Measurements from ENCODE around the gene PLEKHM2.

PLEKHM2 gene

DNA sequence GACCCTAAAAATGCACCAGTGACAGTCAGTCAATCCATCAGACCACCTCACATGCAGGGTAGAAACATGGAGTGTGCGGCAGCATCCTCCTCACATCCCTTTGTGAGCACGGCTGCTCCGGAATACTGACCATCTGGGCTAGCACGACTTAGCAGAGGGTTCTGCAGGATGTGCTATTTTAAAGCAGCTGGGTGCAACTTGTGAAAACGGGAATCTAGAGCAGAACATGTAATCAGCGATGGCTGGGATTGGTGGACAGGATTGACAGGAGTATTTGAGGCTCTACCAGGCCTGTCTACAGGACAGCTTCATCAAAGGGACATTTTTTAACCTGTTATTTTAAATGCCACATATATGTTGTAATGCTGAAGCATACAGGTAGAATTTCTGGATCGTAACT, 16.8 kb upstream of the PLEKHM2 start:
- TF ChIP-seq GATA2 (IDR thresholded peaks at IDR 0.05; ENCODE audit: low read depth, low read length) (no peak), GATA3 (IDR thresholded peaks at IDR 0.05; ENCODE audit: low read depth, low read length) (no peak)

DNA sequence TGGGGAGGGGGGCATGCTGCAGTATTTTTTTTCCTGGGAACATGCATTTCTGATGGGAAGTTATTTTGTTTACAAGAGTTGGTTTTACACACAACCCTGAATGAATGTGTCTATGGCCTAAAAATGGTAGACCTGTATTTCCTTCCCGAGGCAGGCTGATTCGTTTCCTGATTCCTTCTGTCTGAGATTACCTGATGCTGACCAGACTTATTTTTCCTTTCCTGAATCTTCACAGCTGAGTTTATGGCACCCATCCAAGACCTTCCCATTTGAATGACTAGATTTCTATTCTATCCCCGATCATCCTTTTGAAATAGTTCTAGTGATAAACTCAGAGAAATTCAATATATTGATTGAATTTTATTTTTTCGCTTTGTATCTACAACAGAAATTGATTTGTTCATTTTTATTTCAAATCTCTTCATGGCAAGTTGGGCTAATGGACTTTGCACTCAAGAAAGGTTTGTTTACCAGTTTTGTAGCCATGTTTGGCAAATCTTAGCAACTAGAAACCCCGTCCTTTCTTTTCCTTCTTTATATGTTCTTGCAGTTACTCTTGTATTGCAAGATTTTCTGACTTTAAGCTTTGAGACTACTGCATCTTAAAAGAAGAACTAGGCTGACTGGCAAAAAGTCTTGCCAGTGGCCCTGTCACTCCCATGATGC, 15.9 kb upstream of the PLEKHM2 start:
- TF ChIP-seq GATA2 (IDR thresholded peaks at IDR 0.05; ENCODE audit: low read depth, low read length) (no peak), GATA3 (IDR thresholded peaks at IDR 0.05; ENCODE audit: low read depth, low read length) (no peak)

DNA sequence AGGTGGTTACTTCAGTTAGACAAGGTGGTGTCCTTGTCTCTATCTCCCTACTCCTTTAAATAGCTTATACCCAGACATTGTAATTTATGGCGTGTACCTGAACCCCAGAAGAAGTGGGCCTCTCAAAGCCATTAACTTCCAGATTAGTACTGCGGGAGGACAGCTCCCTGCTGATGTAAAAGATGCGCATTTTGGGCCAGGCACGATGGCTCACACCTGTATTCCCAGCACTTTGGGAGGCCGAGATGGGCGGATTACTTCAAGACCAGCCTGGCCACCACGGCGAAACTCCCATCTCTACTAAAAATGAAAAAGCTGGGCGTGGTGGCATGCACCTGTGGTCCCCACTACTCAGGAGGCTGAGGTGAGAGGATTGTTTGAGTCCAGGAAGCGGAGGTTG, 15.0 kb upstream of the PLEKHM2 start:
- TF ChIP-seq GATA2 (IDR thresholded peaks at IDR 0.05; ENCODE audit: low read depth, low read length): no peak
- no peak for TF ChIP-seq GATA3 (IDR thresholded peaks at IDR 0.05; ENCODE audit: low read depth, low read length)

DNA sequence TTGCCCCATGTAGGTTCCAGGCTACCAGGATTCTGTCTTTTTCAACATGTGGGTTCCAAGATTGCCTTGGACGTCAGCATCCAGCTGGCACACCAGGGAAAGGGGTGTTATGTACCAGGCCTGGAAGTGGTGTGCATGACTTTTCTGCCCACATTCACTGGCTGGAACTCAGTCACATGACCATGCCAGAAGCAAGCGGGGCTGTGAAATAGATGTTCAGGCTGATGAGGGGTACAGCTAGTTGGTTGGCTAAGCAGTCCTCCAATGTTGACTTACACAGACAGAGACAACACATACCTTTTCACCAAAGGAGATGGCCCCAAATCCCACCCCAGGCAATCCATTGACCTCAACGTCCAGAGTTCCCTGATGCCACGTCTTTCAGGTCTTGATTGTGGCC, 14.3 kb upstream of the PLEKHM2 start:
- no peak for TF ChIP-seq GATA2 (IDR thresholded peaks at IDR 0.05; ENCODE audit: low read depth, low read length)
- no peak for TF ChIP-seq GATA3 (IDR thresholded peaks at IDR 0.05; ENCODE audit: low read depth, low read length)

DNA sequence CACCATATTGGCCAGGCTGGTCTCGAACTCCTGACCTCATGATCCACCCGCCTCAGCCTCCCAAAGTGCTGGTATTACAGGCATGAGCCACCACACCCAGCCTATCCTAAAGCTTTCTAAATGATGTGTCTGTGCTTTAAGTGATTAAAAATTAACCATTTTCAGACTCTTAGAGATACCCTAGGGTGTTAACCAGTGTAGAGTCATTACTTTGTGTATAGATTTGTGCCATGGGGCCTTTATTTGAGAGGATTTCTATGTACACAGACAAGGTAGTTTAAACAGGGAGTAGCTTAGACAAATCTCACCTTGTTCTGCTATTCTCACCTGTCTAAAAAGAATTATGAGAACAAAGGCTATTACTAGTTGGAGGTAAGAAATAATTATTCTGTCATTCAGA, 12.7 kb upstream of the PLEKHM2 start:
- TF ChIP-seq GATA2 (IDR thresholded peaks at IDR 0.05; ENCODE audit: low read depth, low read length) (no peak), GATA3 (IDR thresholded peaks at IDR 0.05; ENCODE audit: low read depth, low read length) (no peak)

DNA sequence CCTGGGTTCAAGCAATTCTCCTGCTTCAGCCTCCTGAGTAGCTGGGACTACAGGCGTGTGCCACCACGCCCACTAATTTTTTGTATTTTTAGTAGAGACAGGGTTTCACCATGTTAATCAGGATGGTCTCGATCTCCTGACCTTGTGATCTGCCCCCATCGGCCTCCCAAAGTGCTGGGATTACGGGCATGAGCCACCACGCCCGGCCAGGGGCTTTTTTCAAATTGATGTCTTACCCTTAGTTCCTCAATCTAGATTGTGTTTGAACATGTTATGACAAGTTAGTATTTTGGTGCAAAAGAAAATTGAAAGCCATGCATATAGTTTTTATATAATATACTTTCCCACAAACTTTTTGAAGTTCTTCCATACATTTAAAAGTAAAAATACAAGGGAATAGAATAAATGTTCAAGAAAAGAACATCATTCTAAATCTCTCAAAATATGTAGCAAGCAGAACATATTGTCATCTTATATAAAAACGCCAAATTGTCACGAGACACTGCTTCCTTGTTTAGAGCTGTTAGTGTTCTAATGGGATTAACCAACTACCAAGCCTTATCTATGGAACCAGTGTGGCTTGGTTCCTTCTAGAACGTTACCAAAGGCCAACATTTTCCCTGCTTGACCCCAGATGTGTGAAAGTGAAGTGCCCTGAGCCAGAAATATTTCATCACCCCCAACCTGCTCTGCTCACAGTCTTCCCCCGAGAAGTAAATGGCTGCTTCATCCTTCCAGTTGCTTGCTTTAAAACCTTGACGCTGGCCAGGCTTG, 9.5 kb upstream of the PLEKHM2 start:
- no peak for TF ChIP-seq GATA3 (IDR thresholded peaks at IDR 0.05; ENCODE audit: low read depth, low read length)
- TF ChIP-seq GATA2 (IDR thresholded peaks at IDR 0.05; ENCODE audit: low read depth, low read length): no peak

DNA sequence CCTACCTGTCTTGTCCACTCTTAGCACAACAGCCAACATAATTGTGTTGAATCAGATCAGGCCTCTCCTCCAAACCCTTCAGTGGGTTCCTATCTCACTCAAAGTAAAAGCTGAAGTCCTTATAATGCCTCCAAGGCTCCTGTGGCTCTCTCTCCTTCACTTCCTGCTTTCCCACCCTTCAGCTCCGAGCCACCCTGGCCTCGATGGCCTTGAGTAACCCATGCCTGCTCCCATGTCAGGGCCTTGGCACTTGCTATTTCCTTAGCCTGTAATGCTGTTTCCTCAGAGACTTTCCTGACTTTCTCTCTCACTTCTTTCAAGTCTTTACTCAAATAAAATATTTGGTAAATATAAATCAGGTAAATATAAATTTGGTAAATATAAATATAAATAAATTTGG, 8.1 kb upstream of the PLEKHM2 start:
- no peak for TF ChIP-seq GATA3 (IDR thresholded peaks at IDR 0.05; ENCODE audit: low read depth, low read length)
- no peak for TF ChIP-seq GATA2 (IDR thresholded peaks at IDR 0.05; ENCODE audit: low read depth, low read length)

DNA sequence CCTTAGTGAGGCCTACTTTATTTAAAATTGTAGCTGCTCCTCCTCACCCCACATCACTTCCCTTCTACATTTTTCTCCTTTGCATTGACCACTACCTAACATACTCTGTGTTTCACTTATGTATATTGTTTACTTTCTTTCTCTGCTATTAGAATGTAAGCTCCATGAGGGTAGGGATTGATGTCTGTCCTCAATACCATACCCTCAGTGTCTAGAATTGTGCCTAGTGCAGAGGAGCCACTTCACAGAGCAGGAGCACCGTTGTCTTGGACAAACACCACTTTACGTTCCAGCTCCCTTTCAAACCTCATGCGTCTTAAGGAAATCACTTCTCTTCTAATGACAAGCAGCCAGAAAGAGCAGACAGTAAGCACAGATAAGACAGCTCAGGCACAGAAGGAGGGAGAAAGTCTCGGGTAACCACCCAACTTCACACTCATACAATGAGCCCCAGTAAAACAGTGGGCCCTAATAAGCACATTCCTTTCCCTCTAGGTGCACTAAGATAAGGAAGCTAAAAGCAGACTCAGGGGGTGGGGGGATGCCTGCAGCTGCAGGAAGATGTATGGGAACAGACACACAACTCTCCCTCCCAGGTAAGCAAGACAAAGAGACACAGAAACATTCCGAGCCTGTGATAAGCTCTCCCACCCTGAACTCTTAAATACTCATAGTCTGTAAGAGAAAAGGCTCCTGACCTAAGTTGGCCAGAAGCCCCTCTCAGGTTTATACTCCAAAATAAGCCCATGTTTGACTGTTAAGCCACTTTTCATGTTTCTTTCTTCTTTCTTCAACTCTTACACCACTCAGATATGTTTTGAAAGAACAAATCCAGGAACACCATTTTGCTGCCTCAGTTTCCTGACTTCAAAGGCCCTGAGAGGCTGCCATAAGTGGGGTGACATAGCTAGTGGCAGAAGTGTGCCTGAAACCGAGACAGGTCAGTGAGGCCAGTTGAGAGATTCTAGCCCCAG, 7.1 kb upstream of the PLEKHM2 start:
- TF ChIP-seq GATA2 (IDR thresholded peaks at IDR 0.05; ENCODE audit: low read depth, low read length) (no peak), GATA3 (IDR thresholded peaks at IDR 0.05; ENCODE audit: low read depth, low read length) (no peak)

DNA sequence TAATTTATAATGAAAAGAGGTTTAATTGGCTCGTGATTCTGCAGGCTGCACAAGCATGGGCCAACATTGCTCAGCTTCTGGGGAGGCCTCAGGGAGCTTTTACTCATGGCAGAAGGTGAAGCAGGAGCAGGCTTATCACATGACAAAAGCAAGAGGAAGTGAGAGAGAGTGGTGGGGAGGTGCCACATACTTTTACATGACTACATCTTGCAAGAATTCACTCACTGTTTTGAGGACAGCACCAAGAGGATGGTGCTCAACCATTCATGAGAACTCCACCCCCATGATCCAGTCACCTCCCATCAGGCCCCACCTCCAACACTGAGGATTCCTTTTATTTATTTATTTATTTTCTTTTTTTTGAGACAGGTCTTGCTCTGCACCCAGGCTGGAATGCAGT, 5.5 kb upstream of the PLEKHM2 start:
- TF ChIP-seq GATA2 (IDR thresholded peaks at IDR 0.05; ENCODE audit: low read depth, low read length) (no peak), GATA3 (IDR thresholded peaks at IDR 0.05; ENCODE audit: low read depth, low read length) (no peak)

DNA sequence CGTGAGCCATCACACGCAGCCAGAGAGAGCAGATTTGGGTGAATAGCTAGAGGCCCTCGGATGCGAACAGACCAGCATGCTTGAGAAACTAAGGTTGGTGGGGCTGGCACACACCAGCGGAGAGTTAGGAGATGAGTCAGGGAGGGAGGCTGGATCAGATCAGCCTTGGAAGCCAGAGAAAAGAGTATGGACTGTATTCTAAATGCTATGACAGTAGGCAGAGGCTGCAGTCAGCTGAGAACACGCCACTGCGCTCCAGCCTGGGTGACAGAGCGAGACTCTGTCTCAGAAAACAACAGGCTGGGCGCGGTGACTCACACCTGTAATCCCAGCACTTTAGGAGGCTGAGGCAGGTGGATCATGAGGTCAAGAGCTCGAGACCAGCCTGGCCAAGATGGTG, 4.0 kb upstream of the PLEKHM2 start:
- no peak for TF ChIP-seq GATA2 (IDR thresholded peaks at IDR 0.05; ENCODE audit: low read depth, low read length)
- TF ChIP-seq GATA3 (IDR thresholded peaks at IDR 0.05; ENCODE audit: low read depth, low read length): no peak

DNA sequence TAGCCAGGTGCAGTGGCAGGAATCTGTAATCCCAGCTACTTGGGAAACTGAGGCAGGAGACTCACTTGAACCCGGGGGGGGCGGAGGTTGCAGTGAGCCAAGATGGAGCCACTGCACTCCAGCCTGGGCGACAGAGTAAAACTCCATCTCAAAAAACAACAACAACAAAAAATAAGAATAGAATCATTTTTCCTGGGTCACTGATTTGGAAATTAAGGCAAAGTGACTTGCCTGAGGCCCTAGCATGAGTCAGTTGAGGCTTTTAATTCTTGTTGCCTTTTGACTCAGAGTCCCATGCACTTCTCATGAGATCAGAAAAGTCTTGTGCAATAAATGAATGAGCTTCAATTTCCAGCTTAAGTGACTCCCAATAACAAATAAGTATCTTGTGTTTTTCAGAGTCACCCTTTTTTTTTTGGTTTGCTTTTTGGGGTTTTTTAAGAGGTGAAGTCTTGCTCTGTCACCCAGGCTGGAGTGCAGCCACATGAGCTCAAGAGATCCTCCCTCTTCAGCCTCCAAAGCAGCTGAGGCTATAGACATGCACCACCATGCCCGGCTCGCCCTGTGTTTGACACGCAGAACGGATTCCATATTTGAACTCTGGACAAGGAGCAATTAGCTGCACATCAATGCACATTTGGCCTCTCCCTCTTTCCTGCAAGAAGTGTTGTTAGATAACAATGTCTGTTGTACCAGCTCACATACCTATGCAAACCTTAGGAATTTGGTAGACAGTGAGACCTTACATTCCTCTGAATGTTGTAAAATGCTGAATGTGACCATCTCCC, 3.4 kb upstream of the PLEKHM2 start:
- TF ChIP-seq GATA2 (IDR thresholded peaks at IDR 0.05; ENCODE audit: low read depth, low read length) (no peak), GATA3 (IDR thresholded peaks at IDR 0.05; ENCODE audit: low read depth, low read length) (no peak)

DNA sequence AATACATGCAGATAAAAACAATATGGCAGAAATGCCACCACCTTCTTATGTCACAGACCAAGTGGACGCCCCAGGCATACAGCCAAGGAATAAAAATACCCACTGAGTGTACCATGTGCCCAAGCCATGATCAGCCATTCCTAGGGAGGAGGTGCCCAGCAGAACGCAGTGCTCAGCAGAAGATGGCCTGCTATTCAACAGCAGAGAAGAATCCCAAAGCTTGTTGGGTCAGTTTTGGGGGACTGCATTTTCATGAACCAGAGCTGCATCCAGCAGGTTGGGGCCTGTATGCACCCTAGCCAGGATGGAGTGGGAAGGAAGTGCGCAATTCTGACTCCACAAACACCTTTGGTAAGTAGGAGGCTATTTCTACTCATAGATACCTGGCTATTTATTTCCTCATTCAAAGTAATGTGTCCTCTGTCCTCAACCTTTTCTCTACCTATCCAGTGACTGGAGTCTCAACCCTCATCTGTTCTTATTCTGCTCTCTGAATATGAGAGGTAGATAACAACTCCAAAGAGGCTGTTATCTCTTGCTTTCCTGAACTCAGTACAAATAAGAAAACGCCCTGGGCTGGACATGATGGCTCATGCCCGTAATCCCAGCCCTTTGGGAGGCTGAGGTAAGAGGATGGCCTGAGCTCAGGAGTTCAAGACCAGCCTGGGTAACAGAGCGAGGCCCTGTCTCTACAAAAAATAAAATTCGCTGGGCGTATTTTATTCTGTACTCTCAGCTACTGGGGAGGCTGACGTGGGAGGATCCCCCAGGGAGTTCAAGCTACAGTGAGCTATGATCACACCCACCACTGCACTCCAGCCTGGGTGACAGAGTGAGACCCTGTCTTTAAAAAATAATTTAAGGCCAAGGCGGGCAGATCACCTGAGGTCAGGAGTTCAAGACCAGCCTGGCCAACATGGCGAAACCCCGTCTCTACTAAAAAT, 2.5 kb upstream of the PLEKHM2 start:
- TF ChIP-seq GATA3 (IDR thresholded peaks at IDR 0.05; ENCODE audit: low read depth, low read length): no peak
- TF ChIP-seq GATA2 (IDR thresholded peaks at IDR 0.05; ENCODE audit: low read depth, low read length): no peak

Measured in SH-SY5Y (cell line).